H1 (cell line): ENCODE measurements around the gene OLFM1. TPM values are rescaled to one million over a fixed set of nuclear protein-coding genes. Genes with fewer than 3 reads are reported as not detected.

Experiments used
- CTCF ChIA-PET: fragments of 300-600 bp; sonication (Branson Sonifier 250); formaldehyde crosslinking; loops from one replicate; lab custom pipeline; 2021; ENCODE audit not compliant: partially characterized antibody; lab: Charles Lee
- POLR2A ChIA-PET: fragments of 300-600 bp; sonication (Branson Sonifier 250); formaldehyde crosslinking; loops from one replicate; lab custom pipeline; 2021; ENCODE audit warnings: inconsistent platforms; ENCODE audit not compliant: partially characterized antibody; lab: Charles Lee
- DNase-seq, 2 experiments: peaks; one replicate each; pipeline versions ENCODE4 v3.0.0 to v3.0.0-alpha.2; 2010 to 2022; ENCODE audit warnings: low spot score in 2 of 2, low read depth in 1 of 2, mixed read lengths in 1 of 2
- FAIRE-seq: peaks from 2 replicates; lab custom pipeline; 2011; peaks lifted over from hg19 to GRCh38; lab: Jason Lieb, UNC
- H2AFZ ChIP-seq: 2 replicates; pipeline ENCODE4 v1.8.1; 2012; ENCODE audit warnings: low read length, inconsistent platforms
- H2AK5ac ChIP-seq: 2 replicates; pipeline ENCODE4 v1.6.1; 2013; ENCODE audit warnings: low read depth, low read length
- H2BK120ac ChIP-seq: replicated peaks from 2 replicates; pipeline ENCODE3; 2013; ENCODE audit warnings: low read depth, low read length, inconsistent platforms
- H2BK12ac ChIP-seq: 2 replicates; pipeline ENCODE4 v1.6.1; 2013; ENCODE audit warnings: low read depth, low read length
- H2BK15ac ChIP-seq: 2 replicates; pipeline ENCODE4 v1.6.1; 2013; ENCODE audit warnings: low read length
- H2BK20ac ChIP-seq: 2 replicates; pipeline ENCODE4 v1.6.1; 2013; ENCODE audit warnings: low read length
- H2BK5ac ChIP-seq: 2 replicates; pipeline ENCODE4 v1.6.1; 2013; ENCODE audit warnings: low read depth, low read length
- H3K14ac ChIP-seq: 2 replicates; pipeline ENCODE4 v1.6.1; 2013; ENCODE audit warnings: inconsistent platforms; ENCODE audit not compliant: insufficient read length
- H3K18ac ChIP-seq: 2 replicates; pipeline ENCODE4 v1.6.1; 2013; ENCODE audit warnings: low read length; ENCODE audit errors: extremely low read depth
- H3K23ac ChIP-seq: 2 replicates; pipeline ENCODE4 v1.6.1; 2013; ENCODE audit warnings: inconsistent platforms; ENCODE audit not compliant: insufficient read length
- H3K23me2 ChIP-seq: 2 replicates; pipeline ENCODE4 v1.6.1; 2013; ENCODE audit warnings: low read depth, low read length
- H3K27ac ChIP-seq: 2 replicates; pipeline ENCODE4 v1.6.1; 2011; ENCODE audit warnings: low read depth, low read length, inconsistent platforms
- H3K27me3 ChIP-seq, 4 experiments: replicated peaks in 1 of 4; 1 replicate in 1 of 4; 2 replicates in 3 of 4; pipeline versions ENCODE4 v1.6.1 to v1.8.1; 2011 to 2013; ENCODE audit warnings: low read length in 3 of 4, mild to moderate bottlenecking in 3 of 4, inconsistent platforms in 2 of 4, mixed read lengths in 2 of 4, moderate library complexity in 1 of 4; ENCODE audit not compliant: control insufficient read depth in 3 of 4, insufficient read depth in 3 of 4; ENCODE audit errors: extremely low read depth in 1 of 4
- H3K36me3 ChIP-seq, 4 experiments: 2 replicates each; pipeline versions ENCODE4 v1.6.1 to v1.8.1; 2011 to 2013; ENCODE audit warnings: mild to moderate bottlenecking in 4 of 4, low read length in 3 of 4, moderate library complexity in 2 of 4, control low read depth in 1 of 4, inconsistent platforms in 1 of 4; ENCODE audit not compliant: insufficient read depth in 4 of 4, control insufficient read depth in 2 of 4
- H3K4ac ChIP-seq: replicated peaks from 2 replicates; pipeline ENCODE3; 2013; ENCODE audit warnings: low read length, low read depth, mixed read lengths, inconsistent platforms; ENCODE audit not compliant: insufficient read length
- H3K4me1 ChIP-seq, 4 experiments: replicated peaks in 1 of 4; 1 replicate in 1 of 4; 2 replicates in 3 of 4; pipeline versions ENCODE4 v1.6.1 to v1.8.1; 2011 to 2013; ENCODE audit warnings: low read length in 3 of 4, inconsistent platforms in 2 of 4, mixed read lengths in 1 of 4; ENCODE audit not compliant: insufficient read depth in 4 of 4, control insufficient read depth in 3 of 4
- H3K4me2 ChIP-seq, 2 experiments: 2 replicates each; pipeline versions ENCODE4 v1.6.1 to v1.8.1; 2011 to 2013; ENCODE audit warnings: low read depth in 2 of 2, low read length in 2 of 2, control low read depth in 1 of 2, inconsistent platforms in 1 of 2, mild to moderate bottlenecking in 1 of 2; ENCODE audit not compliant: insufficient read depth in 1 of 2
- H3K4me3 ChIP-seq, 4 experiments: fragments of 200-600, 300-600 bp in 1 of 4; sonication (generic), shearing (Covaris generic), sonication (Bioruptor Twin) in 1 of 4; 2 replicates each; pipeline versions ENCODE4 v1.5.1 to v1.8.1; 2011 to 2016; ENCODE audit warnings: low read length in 4 of 4, low read depth in 3 of 4, control low read depth in 2 of 4, inconsistent platforms in 2 of 4, mild to moderate bottlenecking in 2 of 4, mixed read lengths in 1 of 4, moderate library complexity in 1 of 4; ENCODE audit not compliant: insufficient read depth in 2 of 4; ENCODE audit errors: extremely low read depth in 1 of 4
- H3K56ac ChIP-seq: replicated peaks from 2 replicates; pipeline ENCODE3; 2013; ENCODE audit warnings: low read depth, mild to moderate bottlenecking, mixed read lengths, low read length, inconsistent platforms; ENCODE audit not compliant: insufficient read length
- H3K79me1 ChIP-seq: 2 replicates; pipeline ENCODE4 v1.6.1; 2013; ENCODE audit warnings: low read depth, low read length, control low read depth
- H3K79me2 ChIP-seq, 2 experiments: 2 replicates each; pipeline versions ENCODE4 v1.6.1 to v1.8.1; 2012 to 2013; ENCODE audit warnings: low read length in 2 of 2, mild to moderate bottlenecking in 2 of 2, inconsistent platforms in 1 of 2; ENCODE audit not compliant: insufficient read depth in 2 of 2, control insufficient read depth in 1 of 2
- H3K9ac ChIP-seq, 4 experiments: replicated peaks in 1 of 4; 1 replicate in 1 of 4; 2 replicates in 3 of 4; pipeline versions ENCODE4 v1.6.1 to v1.8.1; 2011 to 2013; ENCODE audit warnings: low read depth in 3 of 4, low read length in 3 of 4, control low read depth in 2 of 4, mild to moderate bottlenecking in 2 of 4, moderate library complexity in 2 of 4, inconsistent platforms in 1 of 4; ENCODE audit errors: extremely low read depth in 1 of 4
- H3K9me3 ChIP-seq, 2 experiments: 2 replicates each; pipeline versions ENCODE4 v1.6.1 to v1.8.1; 2012 to 2013; ENCODE audit warnings: mild to moderate bottlenecking in 2 of 2, moderate library complexity in 2 of 2, control low read depth in 1 of 2, inconsistent platforms in 1 of 2, low read depth in 1 of 2, low read length in 1 of 2, mixed read lengths in 1 of 2; ENCODE audit not compliant: insufficient read depth in 2 of 2
- H4K20me1 ChIP-seq, 2 experiments: replicated peaks in 1 of 2; 2 replicates each; pipeline versions ENCODE3 to v1.8.1; 2011 to 2013; ENCODE audit warnings: inconsistent platforms in 2 of 2, low read length in 2 of 2, mild to moderate bottlenecking in 1 of 2; ENCODE audit not compliant: insufficient read depth in 2 of 2, control insufficient read depth in 1 of 2
- H4K5ac ChIP-seq: 2 replicates; pipeline ENCODE4 v1.6.1; 2013; ENCODE audit warnings: low read length, low read depth, mixed read lengths, inconsistent platforms; ENCODE audit not compliant: insufficient read length
- H4K8ac ChIP-seq: 2 replicates; pipeline ENCODE4 v1.8.0; 2013; ENCODE audit warnings: mild to moderate bottlenecking, moderate library complexity, low read length, inconsistent platforms; ENCODE audit not compliant: insufficient read depth; ENCODE audit errors: extremely low read depth
- H4K91ac ChIP-seq: replicated peaks from 2 replicates; pipeline ENCODE3; 2013; ENCODE audit warnings: low read length, mixed read lengths, inconsistent platforms; ENCODE audit not compliant: insufficient read length
- KDM5A ChIP-seq: fragments of 200-600 bp; IDR thresholded peaks from 2 replicates; pipeline ENCODE4 v1.7.1; 2012; ENCODE audit warnings: mild to moderate bottlenecking, low read length, inconsistent platforms, mixed read lengths
- SUZ12 ChIP-seq: fragments of 200-600 bp; sonication (generic); IDR thresholded peaks from 2 replicates; pipeline ENCODE4 v1.6.1; 2012; ENCODE audit warnings: mild to moderate bottlenecking, inconsistent platforms, low read length, moderate library complexity, mixed read lengths
- WGBS, 2 experiments: shearing (Covaris generic) in 1 of 2; methylation state at CpG; one replicate each; pipeline versions ENCODE4 v1.1.6 to v1.1.7; 2013 to 2015; ENCODE audit warnings: low lambda C conversion rate in 2 of 2, mixed read lengths in 2 of 2, inconsistent platforms in 1 of 2, low coverage in 1 of 2, missing lambda C conversion rate in 1 of 2; ENCODE audit not compliant: insufficient replicate concordance in 2 of 2, insufficient coverage in 1 of 2, insufficient read length in 1 of 2; ENCODE audit errors: extremely low coverage in 1 of 2, missing lambda C conversion rate in 1 of 2; 5-methylcytosine and 5-hydroxymethylcytosine counted together
- polyA plus RNA-seq, 7 experiments: library from polyadenylated mRNA; depleted of rRNA in 3 of 7; stranded (reverse) in 5 of 7; unstranded in 2 of 7; fragments of >200 nt in 5 of 7; fragments of 200-250 nt in 2 of 7; gene quantifications; 1 replicate in 5 of 7; 2 replicates in 1 of 7; 4 replicates in 1 of 7; pipeline versions ENCODE4 v1.2.1 to v1.2.3, GENCODE V29; 2011 to 2013; ENCODE audit warnings: missing spikeins in 2 of 7, mixed read lengths in 2 of 7
- total RNA-seq: library from RNA; stranded (reverse); fragmentation: NEBNext Ultra II Directional; extraction: Animal tissue kit (Norgen Biotek cat#: 25700); gene quantifications from 2 replicates; pipeline ENCODE4 v1.2.1, GENCODE V29; 2021

Gene OLFM1
- total and polyA plus RNA-seq, 2 of the 8 experiments (the other 6 are each of a cell fraction or from before 2014, with no cell fraction given), result 53.0 to 53.4 TPM

DNA sequence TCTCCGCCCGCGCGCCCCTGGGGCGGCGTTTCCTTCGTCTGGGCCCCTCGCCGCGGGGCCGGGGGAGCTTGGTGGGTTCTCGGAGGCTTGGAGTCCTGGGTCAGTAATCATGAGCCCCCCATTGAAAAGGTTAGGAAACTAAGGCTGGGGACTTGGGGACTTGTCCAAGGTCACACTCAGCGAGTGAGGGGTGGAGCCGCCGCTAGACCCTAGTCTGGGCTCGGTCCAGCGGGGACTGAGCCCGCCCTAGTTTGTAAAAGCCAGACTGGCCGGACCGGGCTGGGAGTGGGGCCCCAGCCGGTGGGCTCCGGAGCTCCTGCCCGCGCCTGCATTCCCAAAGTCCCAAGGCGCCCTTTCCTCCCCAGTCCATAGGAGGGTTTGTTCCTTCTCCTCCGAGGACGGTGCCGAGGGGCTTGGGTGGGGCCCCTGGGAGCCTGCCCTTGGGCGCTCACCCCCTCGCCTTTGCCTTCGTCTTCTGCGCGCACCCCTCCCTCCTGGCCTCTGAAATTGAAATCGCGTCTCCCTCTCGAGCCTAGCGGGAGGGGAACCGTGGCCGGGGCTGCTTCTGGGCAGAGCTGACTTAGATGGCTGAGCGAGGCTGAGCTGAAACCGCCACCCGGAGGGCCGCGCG, 995 bp downstream of the OLFM1 start:
- peaks cover 25% of the 10 kb centered on the region for H3K23me2 ChIP-seq
- TF ChIP-seq KDM5A (no peak), SUZ12 (0 out of 2 replicates have a peak, but pooled peaks have one; percentile 31)
- peak overlapping the region; percentile 36 for H3K56ac ChIP-seq
- no peak overlapping the region for H2BK120ac ChIP-seq
- no peak overlapping the region for H3K27ac ChIP-seq
- 2% methylated on average over 21 of the region's 45 CpGs; no CpG with 5 or more reads in 1 of the 2 experiments for WGBS, 2 experiments
- no peak overlapping the region for H2AK5ac ChIP-seq
- H3K4me1 ChIP-seq, result peaks cover 0 to 23% (median 7%) of the 10 kb centered on the region in 4 experiments; a peak in 6 of 7 replicates
- H2BK15ac ChIP-seq, result no peak overlapping the region
- H2BK20ac ChIP-seq, result no peak overlapping the region
- no peaks in the 10 kb centered on the region for H3K9me3 ChIP-seq
- H3K9ac ChIP-seq, result no peak overlapping the region
- H3K36me3 ChIP-seq, result peaks cover 0 to 11% (median 10%) of the 10 kb centered on the region in 4 experiments; a peak in 3 of 8 replicates
- no peak overlapping the region for H4K91ac ChIP-seq
- no peak overlapping the region for H4K5ac ChIP-seq
- peaks cover 19 to 27% of the 10 kb centered on the region in 2 experiments for H4K20me1 ChIP-seq
- peak overlapping the region; percentile 28; the same call in 1 of the 2 replicates for H4K8ac ChIP-seq
- H2BK5ac ChIP-seq, result no peak overlapping the region
- no peak overlapping the region for H3K14ac ChIP-seq
- no peak overlapping the region for H3K18ac ChIP-seq
- ChIA-PET POLR2A (interaction anchor here (1.7 kb wide), 1 partner anchor 325 kb away, joined by 4 read pairs; no protein-coding TSS in a partner anchor), CTCF (interaction anchor here (0.7 to 12.6 kb wide), 11 partner anchors 12 to 632 kb away, joined by 3 to 137 read pairs (median 4); no protein-coding TSS in a partner anchor)
- FAIRE-seq (no peak), DNase-seq (peak in 1 of 2 experiments; percentile 60)
- H3K4me2 ChIP-seq, result peak overlapping the region; percentile 66 to 86
- peak overlapping the region; percentile 51 to 67 (median 56) for H3K4me3 ChIP-seq
- H2AFZ ChIP-seq, result no peak overlapping the region
- peak overlapping the region; percentile 73 for H3K4ac ChIP-seq
- no peak overlapping the region for H3K23ac ChIP-seq
- peaks cover 0 to 17% (median 12%) of the 10 kb centered on the region in 4 experiments; a peak in 5 of 7 replicates for H3K27me3 ChIP-seq
- H3K79me1 ChIP-seq, result peaks cover 6% of the 10 kb centered on the region
- peaks cover 3 to 9% of the 10 kb centered on the region in 2 experiments; a peak in 3 of 4 replicates for H3K79me2 ChIP-seq
- H2BK12ac ChIP-seq, result no peak overlapping the region
